ENCODE results near the gene PLEKHA1. TPM values are rescaled to one million over a fixed set of nuclear protein-coding genes. Genes with fewer than 3 reads are reported as not detected.

Gene PLEKHA1
- total RNA-seq, 2 experiments from 2014 or later = 11.1 to 12.9 TPM

DNA sequence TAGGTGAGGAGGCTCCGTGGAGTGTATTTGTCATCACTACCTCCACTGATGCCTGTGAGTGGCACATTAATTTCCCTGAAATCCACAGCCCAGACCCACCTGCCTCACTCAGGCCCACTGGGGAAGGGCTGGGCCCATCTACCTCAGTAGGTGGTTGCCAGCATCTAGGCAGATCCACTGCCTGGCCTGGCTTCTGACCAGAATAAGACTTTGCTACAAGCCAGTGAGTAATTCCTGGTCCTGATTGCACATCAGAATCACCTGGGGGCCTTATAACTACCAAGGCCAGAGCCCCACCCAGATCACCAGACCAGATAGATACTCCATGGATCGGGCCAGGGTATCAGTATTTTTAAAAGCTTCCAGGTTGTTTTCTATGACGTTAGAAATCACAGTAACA, 37.5 kb upstream of the PLEKHA1 start:
- CTCF ChIA-PET = interaction anchor here (1.0 kb wide), 1 partner anchor 228 kb away, joined by 3 read pairs; no protein-coding TSS in a partner anchor
- Mint-ChIP-seq H3K27ac (no peak overlapping the region), H3K4me1 (ENCODE audit: low read depth) (peaks cover 6% of the 10 kb centered on the region)

DNA sequence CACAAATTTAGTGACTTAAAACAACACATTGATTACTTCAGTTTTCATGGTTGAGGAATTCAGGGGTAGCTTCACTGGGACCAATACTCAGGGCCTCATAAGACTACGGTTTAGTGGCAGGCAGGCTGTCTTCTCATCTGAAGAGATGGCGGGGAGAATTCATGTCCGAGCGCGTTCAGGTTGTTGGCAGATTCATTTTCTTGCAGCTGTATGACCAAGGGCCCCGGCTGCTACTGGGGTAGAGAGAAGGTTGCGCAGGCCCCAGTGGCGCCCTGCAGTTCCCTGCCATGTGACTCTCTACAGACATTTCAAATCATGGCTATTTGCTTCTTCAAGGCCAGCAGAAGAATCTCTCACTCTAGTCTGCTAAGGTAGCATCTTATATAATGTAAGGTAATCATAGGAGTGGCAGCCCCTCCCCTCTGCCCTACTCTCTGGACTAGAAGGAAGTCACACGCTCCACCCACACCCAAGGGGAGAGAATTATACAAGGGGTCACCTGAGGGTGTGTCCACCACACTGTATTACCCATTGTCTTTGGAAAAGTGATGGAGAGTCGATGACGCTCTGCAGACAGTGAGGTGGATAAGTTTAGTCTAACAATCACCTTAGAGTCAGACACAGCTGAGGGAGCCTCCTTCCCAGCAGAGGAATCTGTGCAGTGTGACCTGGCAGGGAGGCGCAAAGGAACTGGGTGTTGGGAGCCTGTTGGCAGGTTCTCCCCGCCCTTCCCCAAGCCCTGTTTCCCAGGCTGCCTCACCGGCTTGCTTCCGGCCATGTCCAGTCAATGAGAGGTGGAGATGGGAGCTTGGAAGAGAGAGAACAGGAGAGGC, 35.7 kb upstream of the PLEKHA1 start:
- no peaks in the 10 kb centered on the region for H3K36me3 Mint-ChIP-seq
- CTCF ChIA-PET = interaction anchor here (1.0 to 9.6 kb wide), 3 partner anchors 40 to 96 kb away, joined by 4 to 148 read pairs (median 7); no protein-coding TSS in a partner anchor
- no peaks in the 10 kb centered on the region for H3K9me3 Mint-ChIP-seq
- DNase-seq = no peak
- H3K27ac Mint-ChIP-seq = no peak overlapping the region
- H3K4me1 Mint-ChIP-seq (ENCODE audit: low read depth) = peaks cover 5% of the 10 kb centered on the region
- H3K4me3 Mint-ChIP-seq = no peak overlapping the region
- POLR2A ChIA-PET = no interaction called here
- intact Hi-C loops (cut with micrococcal nuclease) = no loop called here
- H3K27me3 Mint-ChIP-seq = peaks cover 6% of the 10 kb centered on the region

More for the DNA sequence above, 37.5 kb upstream of the PLEKHA1 start:
- H3K27me3 Mint-ChIP-seq = peaks cover 9% of the 10 kb centered on the region
- H3K4me3 Mint-ChIP-seq = no peak overlapping the region
- POLR2A ChIA-PET = no interaction called here
- no peak for DNase-seq
- no peaks in the 10 kb centered on the region for H3K9me3 Mint-ChIP-seq
- no peaks in the 10 kb centered on the region for H3K36me3 Mint-ChIP-seq
- intact Hi-C loops (cut with micrococcal nuclease) = no loop called here

DNA sequence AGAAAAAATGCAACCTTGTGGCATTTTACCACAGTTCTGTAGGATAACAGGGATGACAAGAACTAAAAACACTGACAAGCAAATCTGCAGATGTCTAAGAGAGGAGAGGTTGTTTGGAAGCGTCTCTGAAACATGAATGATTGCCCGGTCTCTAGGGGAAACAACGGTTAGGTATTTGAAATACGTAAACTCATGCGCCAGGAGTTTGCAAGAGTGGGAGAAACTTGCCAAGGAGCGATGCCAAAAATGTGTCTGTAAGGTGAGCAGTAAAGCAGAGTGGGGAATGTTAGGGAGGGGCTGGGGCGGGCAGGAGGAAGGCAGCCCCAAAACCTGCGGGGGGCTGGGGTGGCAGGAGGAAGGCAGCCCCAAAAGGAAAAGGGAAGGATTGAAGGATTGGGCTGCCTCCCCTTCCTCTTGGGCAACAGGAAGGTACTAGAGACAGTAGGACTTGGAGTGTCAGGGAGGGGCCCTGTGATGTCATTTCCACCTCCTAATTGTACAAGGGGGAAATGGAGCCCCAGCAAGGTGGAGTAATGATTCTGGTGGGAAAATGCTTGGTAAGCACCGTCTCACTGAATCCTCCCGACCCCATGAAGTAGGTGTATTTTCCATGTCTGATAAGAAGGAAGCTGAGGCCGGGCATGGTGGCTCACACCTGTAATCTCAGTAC, 33.2 kb upstream of the PLEKHA1 start:
- H3K27me3 Mint-ChIP-seq = peaks cover 3% of the 10 kb centered on the region
- H3K36me3 Mint-ChIP-seq = no peaks in the 10 kb centered on the region
- DNase-seq = no peak
- no peak overlapping the region for H3K4me3 Mint-ChIP-seq
- H3K9me3 Mint-ChIP-seq = no peaks in the 10 kb centered on the region
- no peak overlapping the region for H3K27ac Mint-ChIP-seq
- ChIA-PET POLR2A (no interaction called here), CTCF (interaction anchor here (1.2 to 9.6 kb wide), 5 partner anchors 14 to 224 kb away, joined by 3 to 148 read pairs (median 7); no protein-coding TSS in a partner anchor)
- H3K4me1 Mint-ChIP-seq (ENCODE audit: low read depth) = peaks cover 8% of the 10 kb centered on the region
- intact Hi-C loops (cut with micrococcal nuclease) = loop anchor here (5.0 kb wide), 1 partner anchor 211 kb away; no protein-coding TSS in a partner anchor

DNA sequence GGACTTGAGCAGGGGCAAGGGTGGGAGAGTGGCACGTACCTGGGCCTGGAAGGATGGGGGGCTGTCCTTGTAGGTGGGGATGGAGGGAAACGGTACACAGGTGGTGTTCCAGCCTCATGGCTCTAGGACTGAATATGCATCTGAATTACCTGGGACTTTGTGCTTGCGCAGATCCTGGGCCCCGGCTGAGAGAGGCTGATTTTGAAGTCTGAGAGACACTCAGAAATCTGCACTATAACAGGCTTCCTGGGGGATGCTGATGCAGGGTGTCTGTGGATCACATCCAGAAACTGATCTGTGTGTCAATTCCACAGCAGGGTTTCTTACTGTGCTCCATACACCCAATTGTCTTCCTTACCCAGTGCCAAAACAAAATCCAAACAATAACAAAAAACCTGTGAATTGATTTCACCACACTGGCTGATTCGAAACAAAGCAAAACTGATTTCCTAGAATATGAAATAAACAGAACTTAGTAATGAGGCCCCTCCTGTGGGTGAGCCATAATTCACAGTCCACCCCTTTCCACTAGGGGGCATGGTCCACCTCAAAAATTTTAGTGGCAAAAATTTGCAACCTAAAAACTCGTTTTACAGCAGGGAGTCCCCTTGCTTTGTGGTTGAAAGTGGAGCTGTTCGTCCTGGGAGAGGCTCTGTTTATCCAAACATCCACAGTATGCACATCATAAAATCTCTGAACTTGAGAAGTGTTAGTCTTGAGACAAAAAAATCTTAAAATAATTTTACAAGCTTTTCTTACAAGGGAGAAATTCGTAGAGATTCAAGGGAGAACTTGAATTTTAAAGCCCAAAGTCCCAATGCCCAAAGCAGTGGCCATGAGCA, 32.0 kb upstream of the PLEKHA1 start:
- ChIA-PET POLR2A (no interaction called here), CTCF (interaction anchor here (0.6 to 9.6 kb wide), 23 partner anchors 8 to 225 kb away, joined by 3 to 148 read pairs (median 4); partner anchors contain the start of gene PLEKHA1)
- intact Hi-C loops (cut with micrococcal nuclease) = loop anchor here (1.0 to 5.0 kb wide), 5 partner anchors 33 to 223 kb away; no protein-coding TSS in a partner anchor
- Mint-ChIP-seq H3K9me3 (no peaks in the 10 kb centered on the region), H3K36me3 (no peaks in the 10 kb centered on the region), H3K4me1 (ENCODE audit: low read depth) (peaks cover 8% of the 10 kb centered on the region), H3K27me3 (peaks cover 3% of the 10 kb centered on the region), H3K27ac (no peak overlapping the region), H3K4me3 (no peak overlapping the region)
- peak; percentile 68 for DNase-seq

DNA sequence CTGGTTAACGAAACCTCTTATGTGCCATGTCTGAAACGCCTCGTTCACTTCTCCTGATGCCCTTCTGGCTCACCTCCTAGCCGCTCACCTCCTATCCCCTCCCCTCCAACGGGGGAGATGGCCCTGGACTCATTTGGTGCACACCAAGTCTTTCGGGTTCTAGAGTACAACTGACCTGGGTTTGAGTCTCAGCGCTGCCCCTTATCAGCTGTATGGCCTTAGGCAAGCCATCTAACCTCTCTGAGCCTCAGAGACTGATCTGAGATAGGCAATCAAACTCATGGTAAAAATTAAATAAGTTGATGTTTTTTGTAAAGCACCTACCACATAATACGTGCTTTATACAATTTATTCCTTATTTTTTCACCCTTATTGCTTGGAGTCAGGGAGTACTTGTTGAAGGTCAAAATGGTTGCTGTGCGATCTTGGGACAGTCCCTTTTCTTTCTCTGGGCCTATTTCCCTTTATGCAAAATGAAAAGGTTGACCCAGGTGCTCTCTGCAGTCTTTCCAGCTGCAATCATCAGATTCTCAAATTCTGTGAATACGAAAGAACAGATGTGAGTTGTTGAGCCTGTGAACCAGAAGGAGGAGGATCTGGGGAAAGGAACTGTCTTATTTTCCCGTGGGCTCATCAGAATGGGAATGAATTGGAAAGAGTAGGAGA, 31.2 kb upstream of the PLEKHA1 start:
- H3K27ac Mint-ChIP-seq = no peak overlapping the region
- POLR2A ChIA-PET = no interaction called here
- peaks cover 8% of the 10 kb centered on the region for H3K4me1 Mint-ChIP-seq (ENCODE audit: low read depth)
- intact Hi-C loops (cut with micrococcal nuclease) = loop anchor here (5.0 kb wide), 1 partner anchor 209 kb away; no protein-coding TSS in a partner anchor
- DNase-seq = no peak
- no peak overlapping the region for H3K4me3 Mint-ChIP-seq
- no peaks in the 10 kb centered on the region for H3K36me3 Mint-ChIP-seq
- CTCF ChIA-PET = interaction anchor here (0.6 to 9.6 kb wide), 26 partner anchors 8 to 225 kb away, joined by 3 to 148 read pairs (median 4); partner anchors contain the start of gene PLEKHA1
- no peaks in the 10 kb centered on the region for H3K9me3 Mint-ChIP-seq
- H3K27me3 Mint-ChIP-seq = no peaks in the 10 kb centered on the region

DNA sequence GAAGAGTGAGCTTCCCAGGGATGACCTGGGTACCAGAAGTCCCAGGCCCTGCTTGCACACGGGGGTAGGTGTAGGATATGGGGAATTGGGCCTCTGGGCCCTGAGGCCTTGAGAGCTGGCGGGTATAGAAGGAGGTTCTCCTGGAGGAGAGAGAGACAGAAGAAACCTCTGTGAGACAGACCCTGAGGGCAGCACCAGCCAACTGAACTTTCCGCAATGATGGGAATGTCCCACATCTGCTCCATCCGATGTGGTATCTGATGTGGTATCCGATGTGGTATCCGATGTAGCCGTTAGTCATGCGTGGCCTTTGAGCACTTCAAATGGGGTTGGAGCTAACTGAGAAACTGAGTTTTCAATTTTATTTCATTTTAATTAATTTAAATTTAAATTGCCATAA, 30.6 kb upstream of the PLEKHA1 start:
- ChIA-PET POLR2A (no interaction called here), CTCF (interaction anchor here (0.9 to 9.6 kb wide), 13 partner anchors 10 to 222 kb away, joined by 3 to 148 read pairs (median 6); partner anchors contain the start of gene PLEKHA1)
- intact Hi-C loops (cut with micrococcal nuclease) = loop anchor here (5.0 kb wide), 1 partner anchor 208 kb away; no protein-coding TSS in a partner anchor
- DNase-seq = no peak
- Mint-ChIP-seq H3K4me1 (ENCODE audit: low read depth) (peaks cover 8% of the 10 kb centered on the region), H3K4me3 (no peak overlapping the region), H3K27ac (no peak overlapping the region), H3K36me3 (no peaks in the 10 kb centered on the region), H3K9me3 (no peaks in the 10 kb centered on the region), H3K27me3 (no peaks in the 10 kb centered on the region)

DNA sequence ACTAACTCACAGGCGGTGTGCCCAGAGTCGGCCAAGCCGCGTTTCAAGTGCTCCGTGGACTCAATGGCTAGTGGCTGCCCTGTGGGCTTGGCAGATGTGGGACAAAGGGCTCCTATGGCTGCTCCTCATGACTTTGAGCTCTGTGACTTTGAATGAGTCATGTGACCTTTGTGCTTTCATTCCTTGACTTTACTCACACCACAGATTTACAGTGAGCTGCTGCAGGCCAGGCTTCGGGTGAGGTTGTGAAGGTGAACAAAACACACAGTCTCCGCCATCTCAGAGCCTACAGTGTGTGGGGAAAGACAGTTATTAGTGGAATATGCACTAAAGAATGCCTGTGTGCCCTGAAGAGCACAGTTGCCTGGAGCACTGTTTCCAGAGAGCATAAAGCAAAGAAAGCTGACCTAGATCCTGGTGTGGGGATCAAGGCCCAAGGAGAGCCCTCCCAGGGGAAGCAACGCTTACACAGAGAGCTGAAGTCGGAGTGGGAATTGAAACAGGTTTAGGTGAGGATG, 29.7 kb upstream of the PLEKHA1 start:
- POLR2A ChIA-PET = no interaction called here
- no peak overlapping the region for H3K27ac Mint-ChIP-seq
- no peaks in the 10 kb centered on the region for H3K9me3 Mint-ChIP-seq
- peak; percentile 20 for DNase-seq
- CTCF ChIA-PET = interaction anchor here (0.8 to 9.6 kb wide), 11 partner anchors 11 to 221 kb away, joined by 3 to 148 read pairs (median 8); partner anchors contain the start of gene PLEKHA1
- H3K27me3 Mint-ChIP-seq = no peaks in the 10 kb centered on the region
- no peak overlapping the region for H3K4me3 Mint-ChIP-seq
- H3K4me1 Mint-ChIP-seq (ENCODE audit: low read depth) = peaks cover 8% of the 10 kb centered on the region
- no peaks in the 10 kb centered on the region for H3K36me3 Mint-ChIP-seq
- intact Hi-C loops (cut with micrococcal nuclease) = loop anchor here (5.0 kb wide), 1 partner anchor 208 kb away; no protein-coding TSS in a partner anchor

DNA sequence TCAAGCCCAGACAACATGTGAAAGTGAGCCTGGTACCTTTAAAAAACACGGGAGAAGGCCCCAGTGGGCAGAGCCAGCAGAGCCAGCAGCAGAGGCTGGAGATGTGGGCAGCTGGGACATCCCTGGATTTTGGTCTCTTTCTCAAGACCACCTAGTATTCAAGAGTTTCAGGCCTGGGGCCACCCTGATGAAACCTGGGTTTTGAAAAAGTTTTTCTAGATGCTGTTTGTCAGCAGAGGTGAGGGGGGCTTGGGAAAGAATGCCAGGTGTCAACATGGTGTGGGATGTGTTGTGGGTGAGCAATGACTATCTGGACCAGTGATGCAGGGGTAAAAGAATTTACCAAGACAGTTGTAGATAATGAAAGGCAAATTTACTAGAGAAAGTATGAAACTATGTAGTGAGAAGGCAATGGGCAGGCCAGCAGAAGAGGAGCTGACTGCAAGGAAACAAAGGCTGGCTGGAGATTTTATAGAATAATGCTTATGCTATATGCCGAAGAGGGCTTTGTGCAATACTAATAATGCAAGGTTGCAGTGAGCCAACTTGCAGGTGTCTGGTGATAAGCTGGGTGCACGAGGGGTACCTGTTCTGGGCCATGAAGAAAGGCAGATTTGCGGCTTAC, 28.1 kb upstream of the PLEKHA1 start:
- no peaks in the 10 kb centered on the region for H3K36me3 Mint-ChIP-seq
- ChIA-PET POLR2A (no interaction called here), CTCF (interaction anchor here (9.6 kb wide), 1 partner anchor 88 kb away, joined by 148 read pairs; no protein-coding TSS in a partner anchor)
- no peak overlapping the region for H3K27ac Mint-ChIP-seq
- H3K27me3 Mint-ChIP-seq = no peaks in the 10 kb centered on the region
- peaks cover 8% of the 10 kb centered on the region for H3K4me1 Mint-ChIP-seq (ENCODE audit: low read depth)
- intact Hi-C loops (cut with micrococcal nuclease) = no loop called here
- H3K9me3 Mint-ChIP-seq = no peaks in the 10 kb centered on the region
- no peak overlapping the region for H3K4me3 Mint-ChIP-seq
- no peak for DNase-seq

DNA sequence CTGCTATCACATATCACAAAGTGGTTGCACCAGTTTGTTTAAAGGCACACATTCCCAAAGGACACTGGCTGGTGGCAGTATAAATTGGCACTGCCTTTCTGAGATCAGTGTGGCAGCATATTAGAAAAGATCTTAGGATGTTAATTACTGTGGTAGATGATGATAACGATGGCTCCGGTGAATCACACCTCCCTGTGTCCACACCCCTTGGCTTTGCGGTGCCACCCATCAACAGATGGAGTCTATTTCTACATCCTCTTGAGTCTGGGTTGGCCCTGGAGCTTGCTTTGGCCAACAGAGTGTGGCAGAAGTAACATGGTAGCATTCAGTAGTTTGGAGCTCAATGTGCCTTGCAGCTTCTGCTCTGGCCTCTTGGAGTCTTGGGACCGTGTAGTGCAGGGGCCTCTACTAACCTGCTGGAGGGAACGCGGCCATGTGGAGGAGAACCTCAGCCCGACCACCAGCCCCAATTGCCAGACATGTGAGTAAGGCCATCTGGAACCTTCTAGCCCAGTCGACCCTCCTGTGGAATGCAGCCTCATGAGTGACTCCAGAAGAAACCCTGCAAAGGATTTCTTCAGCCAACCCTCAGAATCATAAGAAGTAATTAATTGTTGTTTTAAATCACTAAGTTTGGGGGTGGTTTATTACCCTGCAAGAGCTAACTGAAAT, 27.2 kb upstream of the PLEKHA1 start:
- Mint-ChIP-seq H3K27me3 (no peaks in the 10 kb centered on the region), H3K4me3 (no peak overlapping the region), H3K36me3 (no peaks in the 10 kb centered on the region), H3K27ac (no peak overlapping the region), H3K4me1 (ENCODE audit: low read depth) (peaks cover 5% of the 10 kb centered on the region), H3K9me3 (no peaks in the 10 kb centered on the region)
- intact Hi-C loops (cut with micrococcal nuclease) = no loop called here
- POLR2A ChIA-PET = no interaction called here
- DNase-seq = no peak
- CTCF ChIA-PET = interaction anchor here (9.6 kb wide), 1 partner anchor 87 kb away, joined by 148 read pairs; no protein-coding TSS in a partner anchor

DNA sequence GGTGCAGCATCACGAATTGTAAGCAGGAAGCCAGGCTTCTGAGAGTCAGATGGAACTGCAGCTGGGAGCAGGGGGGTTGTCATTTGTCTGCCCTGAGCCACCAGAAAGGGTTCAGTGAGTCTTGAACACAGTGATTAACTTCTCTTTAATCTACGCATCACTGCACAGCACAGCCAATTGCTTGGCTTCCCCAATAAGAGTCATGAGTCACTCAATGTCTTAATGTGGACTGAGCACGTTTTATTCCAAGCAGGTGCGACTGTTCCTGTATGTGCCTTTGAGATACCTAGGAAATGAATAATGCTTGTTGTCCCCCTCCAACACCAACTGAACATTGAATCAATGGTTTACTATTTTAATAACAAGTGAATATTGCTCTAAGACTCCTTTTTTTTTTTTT, 26.0 kb upstream of the PLEKHA1 start:
- H3K9me3 Mint-ChIP-seq = no peaks in the 10 kb centered on the region
- POLR2A ChIA-PET = no interaction called here

More for the DNA sequence above, 26.0 kb upstream of the PLEKHA1 start:
- peaks cover 3% of the 10 kb centered on the region for H3K4me1 Mint-ChIP-seq (ENCODE audit: low read depth)
- no peaks in the 10 kb centered on the region for H3K27me3 Mint-ChIP-seq
- no peak overlapping the region for H3K4me3 Mint-ChIP-seq
- intact Hi-C loops (cut with micrococcal nuclease) = no loop called here
- no peak overlapping the region for H3K27ac Mint-ChIP-seq
- no peak for DNase-seq
- CTCF ChIA-PET = no interaction called here
- H3K36me3 Mint-ChIP-seq = no peaks in the 10 kb centered on the region
